KOPT-K1 (cell line): Measurements from ENCODE around the gene SUPT3H.

Experiments
- H3K27ac ChIP-seq: fragments of 200-600 bp; sonication (generic); 2 replicates; pipeline ENCODE4 v1.5.1; 2016; ENCODE audit warnings: antibody characterized with exemption, mild to moderate bottlenecking, low read depth, low read length; ENCODE audit not compliant: poor library complexity, severe bottlenecking
- H3K36me3 ChIP-seq: fragments of 200-600 bp; sonication (generic); 2 replicates; pipeline ENCODE4 v1.5.1; 2017; ENCODE audit warnings: antibody characterized with exemption, mild to moderate bottlenecking, low read length, moderate library complexity; ENCODE audit not compliant: insufficient read depth
- H3K9me3 ChIP-seq: fragments of 200-600 bp; sonication (generic); 2 replicates; pipeline ENCODE4 v1.5.1; 2017; ENCODE audit warnings: antibody characterized with exemption, low read length, mild to moderate bottlenecking; ENCODE audit not compliant: insufficient read depth, poor library complexity, severe bottlenecking

Gene SUPT3H

GRCh38 chr6:44855562-44856411 lies 521.9 kb downstream of the SUPT3H start:
- H3K36me3 ChIP-seq = no peaks in the 10 kb centered on the region
- H3K27ac ChIP-seq = no peak overlapping the region
- H3K9me3 ChIP-seq = no peaks in the 10 kb centered on the region

GRCh38 chr6:44854712-44855443 lies 522.9 kb downstream of the SUPT3H start:
- Histone ChIP-seq H3K36me3 (no peaks in the 10 kb centered on the region), H3K27ac (no peak overlapping the region), H3K9me3 (no peaks in the 10 kb centered on the region)

- H3K27ac ChIP-seq = no peak overlapping the region
- H3K9me3 ChIP-seq = no peaks in the 10 kb centered on the region
- no peaks in the 10 kb centered on the region for H3K36me3 ChIP-seq
Measured at GRCh38 chr6:44851176-44851575, 526.6 kb downstream of the SUPT3H start.

GRCh38 chr6:44850312-44850711 lies 527.4 kb downstream of the SUPT3H start:
- no peaks in the 10 kb centered on the region for H3K36me3 ChIP-seq
- no peak overlapping the region for H3K27ac ChIP-seq
- H3K9me3 ChIP-seq = no peaks in the 10 kb centered on the region

- H3K27ac ChIP-seq = no peak overlapping the region
- no peaks in the 10 kb centered on the region for H3K9me3 ChIP-seq
- no peaks in the 10 kb centered on the region for H3K36me3 ChIP-seq
Measured at GRCh38 chr6:44849806-44850205, 527.9 kb downstream of the SUPT3H start.

GRCh38 chr6:44843734-44844133 lies 534.0 kb downstream of the SUPT3H start:
- Histone ChIP-seq H3K27ac (no peak overlapping the region), H3K36me3 (no peaks in the 10 kb centered on the region), H3K9me3 (no peaks in the 10 kb centered on the region)

- H3K9me3 ChIP-seq = no peaks in the 10 kb centered on the region
- H3K36me3 ChIP-seq = no peaks in the 10 kb centered on the region
- H3K27ac ChIP-seq = no peak overlapping the region
Measured at GRCh38 chr6:44842616-44843015, 535.1 kb downstream of the SUPT3H start.

- Histone ChIP-seq H3K36me3 (no peaks in the 10 kb centered on the region), H3K9me3 (no peaks in the 10 kb centered on the region), H3K27ac (no peak overlapping the region)
Measured at GRCh38 chr6:44841829-44842228, 535.9 kb downstream of the SUPT3H start.

GRCh38 chr6:44837741-44838140 lies 540.0 kb downstream of the SUPT3H start:
- no peaks in the 10 kb centered on the region for H3K9me3 ChIP-seq
- no peak overlapping the region for H3K27ac ChIP-seq
- H3K36me3 ChIP-seq = no peaks in the 10 kb centered on the region

GRCh38 chr6:44837255-44837654 lies 540.5 kb downstream of the SUPT3H start:
- no peaks in the 10 kb centered on the region for H3K36me3 ChIP-seq
- H3K9me3 ChIP-seq = no peaks in the 10 kb centered on the region
- no peak overlapping the region for H3K27ac ChIP-seq

GRCh38 chr6:44833248-44833647 lies 544.5 kb downstream of the SUPT3H start:
- Histone ChIP-seq H3K9me3 (no peaks in the 10 kb centered on the region), H3K36me3 (no peaks in the 10 kb centered on the region), H3K27ac (no peak overlapping the region)

- no peak overlapping the region for H3K27ac ChIP-seq
- H3K36me3 ChIP-seq = no peaks in the 10 kb centered on the region
- no peaks in the 10 kb centered on the region for H3K9me3 ChIP-seq
Measured at GRCh38 chr6:44831002-44831610, 546.6 kb downstream of the SUPT3H start.

- H3K36me3 ChIP-seq = no peaks in the 10 kb centered on the region
- H3K27ac ChIP-seq = no peak overlapping the region
- H3K9me3 ChIP-seq = peaks cover 3% of the 10 kb centered on the region
Measured at GRCh38 chr6:44829836-44830235, 547.9 kb downstream of the SUPT3H start.

GRCh38 chr6:44828780-44829179 lies 549.0 kb downstream of the SUPT3H start:
- Histone ChIP-seq H3K27ac (no peak overlapping the region), H3K36me3 (no peaks in the 10 kb centered on the region), H3K9me3 (peaks cover 3% of the 10 kb centered on the region)

GRCh38 chr6:44826025-44826676 lies 551.6 kb downstream of the SUPT3H start:
- Histone ChIP-seq H3K27ac (no peak overlapping the region), H3K9me3 (peaks cover 3% of the 10 kb centered on the region), H3K36me3 (no peaks in the 10 kb centered on the region)
